HG03135 (cell line): ENCODE results near the gene SLC16A14.
"Not testable (repeated sequence)": the region's sequence is repeated elsewhere in the genome, so short reads cannot be mapped to it uniquely, and the experiment has no call there.

Source experiments
- ATAC-seq: cut with Tn5 transposase; IDR thresholded peaks from one replicate; pipeline ENCODE4 v1.9.1; 2021; ENCODE audit warnings: mild to moderate bottlenecking, moderate library complexity; ENCODE audit not compliant: unreplicated experiment

Gene SLC16A14

GRCh38 chr2:230068651-230069055 lies at the start of gene SLC16A14:
TSS of gene SLC16A14 (minus strand) at chr2:230068924. CDS start at chr2:230059352, 9,572 bp downstream.
- no peak for ATAC-seq

DNA sequence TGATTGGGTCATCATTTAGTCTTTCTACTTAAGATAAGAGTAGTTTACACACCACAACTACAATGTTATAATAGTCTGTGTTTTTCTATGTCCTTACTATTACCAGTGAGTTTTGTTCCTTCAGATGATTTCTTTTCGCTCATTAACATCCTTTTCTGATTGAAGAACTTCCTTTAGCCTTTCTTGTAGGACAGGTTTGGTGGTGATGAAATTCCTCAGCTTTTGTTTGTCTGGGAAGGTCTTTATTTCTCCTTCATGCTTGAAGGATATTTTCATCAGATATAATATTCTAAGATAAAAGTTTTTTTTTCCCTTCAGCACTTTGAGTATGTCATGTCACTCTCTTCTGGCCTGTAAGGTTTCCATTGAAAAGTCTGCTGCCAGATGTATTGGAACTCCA lies 38.0 kb upstream of the SLC16A14 start:
- ATAC-seq, result no peak

GRCh38 chr2:230101967-230102366 lies 33.2 kb upstream of the SLC16A14 start:
- ATAC-seq, result not testable (repeated sequence)

- no peak for ATAC-seq
Observed at GRCh38 chr2:230097841-230098240, 29.1 kb upstream of the SLC16A14 start.

- no peak for ATAC-seq
Observed at GRCh38 chr2:230097424-230097823, 28.7 kb upstream of the SLC16A14 start.

GRCh38 chr2:230090967-230091366 lies 22.2 kb upstream of the SLC16A14 start:
- ATAC-seq, result no peak

- ATAC-seq, result no peak
Observed at GRCh38 chr2:230085201-230085600, 16.5 kb upstream of the SLC16A14 start.

- no peak for ATAC-seq
Observed at GRCh38 chr2:230077851-230078547, 9.3 kb upstream of the SLC16A14 start.

GRCh38 chr2:230076819-230077218 lies 8.1 kb upstream of the SLC16A14 start:
- ATAC-seq, result no peak

DNA sequence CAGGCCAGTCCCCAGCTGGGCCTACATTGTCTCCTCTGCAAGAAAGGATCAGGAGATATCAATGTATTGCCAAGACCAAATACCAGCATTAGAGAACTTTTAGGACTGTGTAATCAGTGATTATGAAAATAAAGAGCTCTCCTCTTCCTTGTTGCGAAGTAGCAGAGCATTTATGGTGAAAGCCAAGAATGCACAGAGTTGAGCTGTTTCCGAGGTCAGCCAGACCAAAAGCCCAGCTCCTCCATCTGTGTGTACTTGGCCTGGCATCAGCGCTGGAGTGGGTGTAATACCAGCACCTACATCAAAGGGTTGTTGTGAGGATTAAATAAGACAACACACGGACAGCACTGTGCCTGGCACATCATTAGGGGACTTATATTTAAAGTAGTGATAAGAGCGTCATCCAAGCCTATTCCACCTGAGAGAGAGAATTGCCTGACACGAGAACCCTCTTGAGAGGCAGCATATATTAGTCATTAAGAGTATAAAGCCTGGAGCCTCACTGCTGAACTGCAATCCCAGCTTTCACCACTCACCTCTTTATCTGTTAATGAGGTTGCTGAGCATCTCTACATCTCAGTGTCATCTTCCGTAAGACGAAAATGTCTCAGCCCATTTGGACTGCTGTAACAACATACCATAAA lies 7.4 kb upstream of the SLC16A14 start:
- no peak for ATAC-seq

- ATAC-seq, result no peak
Observed at GRCh38 chr2:230071421-230071820, 2.7 kb upstream of the SLC16A14 start.

GRCh38 chr2:230069402-230069801 lies 678 bp upstream of the SLC16A14 start:
- ATAC-seq, result no peak

GRCh38 chr2:230068016-230068650 lies 591 bp downstream of the SLC16A14 start:
- ATAC-seq, result no peak

DNA sequence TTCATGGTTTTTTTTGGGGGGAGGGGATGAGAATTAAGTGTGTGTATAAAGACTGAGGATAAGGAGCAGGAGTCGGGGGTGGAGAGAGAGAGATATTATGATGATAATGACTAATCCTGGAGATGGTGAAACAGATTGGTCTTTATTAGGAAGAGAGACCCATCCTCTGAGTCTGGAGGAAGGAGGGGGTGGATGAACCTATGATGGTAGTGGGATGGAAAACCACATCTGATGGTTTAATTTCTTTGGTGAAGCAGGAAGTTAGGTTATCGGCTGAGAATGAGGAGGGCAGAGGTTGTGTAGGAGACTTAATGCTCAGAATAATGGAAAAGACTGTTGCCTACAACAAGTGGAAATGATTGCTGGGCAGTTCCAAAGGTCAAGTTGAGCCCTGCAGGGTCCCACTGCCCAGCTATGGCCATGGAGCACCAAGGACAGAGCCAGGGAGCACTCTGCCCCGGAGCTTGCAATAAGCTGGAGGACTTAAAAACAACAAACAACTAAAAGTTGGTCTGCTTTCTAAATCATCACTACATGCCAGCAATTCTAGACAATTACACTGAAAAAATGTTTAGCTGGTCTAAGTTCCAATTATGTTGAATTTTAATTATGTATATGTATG lies 7.9 kb downstream of the SLC16A14 start:
- ATAC-seq, result no peak

- ATAC-seq, result no peak
Observed at GRCh38 chr2:230053753-230054478, 14.8 kb downstream of the SLC16A14 start.

- ATAC-seq, result no peak
Observed at GRCh38 chr2:230052299-230052698, 16.4 kb downstream of the SLC16A14 start.

DNA sequence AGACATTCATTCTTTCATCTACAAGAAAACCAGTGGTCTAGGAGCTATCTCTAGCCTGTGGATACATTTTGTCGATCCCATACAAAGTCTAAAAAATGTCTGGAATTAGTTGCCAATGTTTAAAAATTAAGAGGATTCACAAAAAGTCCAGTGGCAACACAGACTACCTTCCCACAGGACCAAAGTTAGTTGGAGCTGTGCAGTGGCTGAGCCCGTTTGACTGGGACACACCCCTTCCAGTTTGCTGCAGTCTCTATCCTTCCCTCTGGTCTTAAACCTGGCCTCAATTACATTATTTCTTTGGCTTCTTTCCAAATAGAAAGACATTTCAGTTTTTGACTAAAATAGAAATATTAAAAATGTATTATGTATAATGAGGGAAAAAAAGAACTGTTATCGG lies 18.6 kb downstream of the SLC16A14 start:
- ATAC-seq, result no peak

- no peak for ATAC-seq
Observed at GRCh38 chr2:230048010-230048671, 20.6 kb downstream of the SLC16A14 start.

DNA sequence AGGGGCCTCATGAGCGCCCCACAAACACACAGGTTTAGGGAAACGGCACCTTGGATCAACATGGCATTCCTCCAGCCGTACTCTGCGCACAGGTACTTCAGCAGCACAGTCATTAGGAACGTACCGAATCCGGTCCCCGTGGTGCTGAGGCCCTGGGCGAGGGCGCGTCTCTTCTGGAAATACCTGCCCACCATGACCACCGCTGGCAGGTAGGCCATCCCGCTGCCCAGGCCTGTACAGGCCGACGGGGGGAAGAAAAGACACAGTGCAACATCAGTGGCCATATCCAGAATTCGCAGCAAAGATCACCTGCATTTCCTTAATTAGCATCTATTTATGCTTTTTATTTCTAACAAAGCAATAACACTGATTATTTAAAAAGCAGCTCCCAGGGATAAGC lies 22.2 kb downstream of the SLC16A14 start:
- no peak for ATAC-seq

- no peak for ATAC-seq
Observed at GRCh38 chr2:230043461-230043860, 25.3 kb downstream of the SLC16A14 start.
